NOMO-1 treated with dmso at 0.1 percent for 144 hours (cell line): ENCODE data around the gene SQOR.
"Not testable (repeated sequence)": the region's sequence is repeated elsewhere in the genome, so short reads cannot be mapped to it uniquely, and the experiment has no call there.

Source experiments
- DNase-seq: peaks from one replicate; lab custom pipeline; 2025; ENCODE audit not compliant: unreplicated experiment; lab: John Stamatoyannopoulos, UW

Gene SQOR

GRCh38 chr15:45630917-45631691 lies 3.7 kb upstream of the SQOR start:
- DNase-seq, result no peak

- DNase-seq, result no peak
Measured at GRCh38 chr15:45631776-45632175, 3.1 kb upstream of the SQOR start.

GRCh38 chr15:45635191-45635638 lies 386 bp downstream of the SQOR start:
- DNase-seq, result peak; percentile 78

GRCh38 chr15:45635763-45636292 lies 999 bp downstream of the SQOR start:
- DNase-seq, result no peak

GRCh38 chr15:45637141-45637540 lies 2.3 kb downstream of the SQOR start:
- no peak for DNase-seq

GRCh38 chr15:45637552-45638033 lies 2.8 kb downstream of the SQOR start:
- peak; percentile 78 for DNase-seq

GRCh38 chr15:45640616-45641015 lies 5.8 kb downstream of the SQOR start:
- DNase-seq, result no peak

GRCh38 chr15:45641374-45641781 lies 6.5 kb downstream of the SQOR start:
- DNase-seq, result peak; percentile 44

- DNase-seq, result no peak
Measured at GRCh38 chr15:45641999-45642932, 7.4 kb downstream of the SQOR start.

- DNase-seq, result no peak
Measured at GRCh38 chr15:45644437-45644836, 9.6 kb downstream of the SQOR start.

GRCh38 chr15:45645026-45645980 lies 10.5 kb downstream of the SQOR start:
- DNase-seq, result peak; percentile 3

GRCh38 chr15:45646220-45646619 lies 11.4 kb downstream of the SQOR start:
- DNase-seq, result no peak

GRCh38 chr15:45647828-45648227 lies 13.0 kb downstream of the SQOR start:
- no peak for DNase-seq

- DNase-seq, result no peak
Measured at GRCh38 chr15:45648521-45649200, 13.8 kb downstream of the SQOR start.

- DNase-seq, result not testable (repeated sequence)
Measured at GRCh38 chr15:45650007-45650406, 15.2 kb downstream of the SQOR start.

- DNase-seq, result no peak
Measured at GRCh38 chr15:45650889-45651525, 16.2 kb downstream of the SQOR start.

GRCh38 chr15:45653702-45654424 lies 19.0 kb downstream of the SQOR start:
- peak; percentile 35 for DNase-seq

GRCh38 chr15:45654749-45655148 lies 19.9 kb downstream of the SQOR start:
- no peak for DNase-seq

- no peak for DNase-seq
Measured at GRCh38 chr15:45657254-45657653, 22.4 kb downstream of the SQOR start.
